Frontal cortex (tissue), 4 donors: ENCODE measurements around the gene KCTD1. TPM values are rescaled to one million over a fixed set of nuclear protein-coding genes. Genes with fewer than 3 reads are reported as not detected.

Experiments
- DNase-seq, 2 donors: peaks; one replicate each; pipeline ENCODE4 v3.0.0; 2012; ENCODE audit warnings: low spot score in 2 of 2
- FAIRE-seq: peaks from 2 replicates; lab custom pipeline; 2012; peaks lifted over from hg19 to GRCh38; lab: Jason Lieb, UNC
- total RNA-seq: library from RNA; depleted of rRNA; stranded (reverse); fragments of >200 nt; gene quantifications from one replicate; pipeline ENCODE4 v1.2.3, GENCODE V29; 2014
- donor health status: control.
- donor health status: control.
- donor health status: control.

The KCTD1 gene
- total RNA-seq, 1 donor from 2014 or later, result 29.8 TPM

GRCh38 chr18:26464128-26465011 lies 84.0 kb downstream of the KCTD1 start:
- DNase-seq, result no peak
- no peak for FAIRE-seq

GRCh38 chr18:26462355-26462754 lies 86.0 kb downstream of the KCTD1 start:
- FAIRE-seq, result no peak
- DNase-seq, result no peak

- FAIRE-seq (no peak), DNase-seq (no peak)
These were observed 86.9 kb downstream of the KCTD1 start for GRCh38 chr18:26461405-26461804.

GRCh38 chr18:26460449-26461091 lies 87.8 kb downstream of the KCTD1 start:
- FAIRE-seq (no peak), DNase-seq (no peak)

GRCh38 chr18:26459884-26460283 lies 88.5 kb downstream of the KCTD1 start:
- FAIRE-seq (no peak), DNase-seq (no peak)

- FAIRE-seq, result no peak
- no peak for DNase-seq
These were observed 89.0 kb downstream of the KCTD1 start for GRCh38 chr18:26459340-26459739.

GRCh38 chr18:26458526-26459232 lies 89.7 kb downstream of the KCTD1 start:
- DNase-seq, result no peak
- FAIRE-seq, result no peak

GRCh38 chr18:26457611-26458353 lies 90.6 kb downstream of the KCTD1 start:
- no peak for FAIRE-seq
- DNase-seq, result no peak

GRCh38 chr18:26457195-26457594 lies 91.2 kb downstream of the KCTD1 start:
- FAIRE-seq (no peak), DNase-seq (no peak)

- FAIRE-seq (no peak), DNase-seq (no peak)
These were observed 92.3 kb downstream of the KCTD1 start for GRCh38 chr18:26456070-26456491.

- no peak for FAIRE-seq
- no peak for DNase-seq
These were observed 92.7 kb downstream of the KCTD1 start for GRCh38 chr18:26455639-26456038.

- DNase-seq, result no peak
- no peak for FAIRE-seq
These were observed 93.7 kb downstream of the KCTD1 start for GRCh38 chr18:26454616-26455015.

GRCh38 chr18:26454192-26454591 lies 94.2 kb downstream of the KCTD1 start:
- DNase-seq (no peak), FAIRE-seq (no peak)

- DNase-seq, result no peak
These were observed 94.9 kb downstream of the KCTD1 start for GRCh38 chr18:26453386-26453901.

GRCh38 chr18:26450989-26451682 lies 97.2 kb downstream of the KCTD1 start:
- no peak for FAIRE-seq
- no peak for DNase-seq

More at GRCh38 chr18:26453386-26453901, 94.9 kb downstream of the KCTD1 start:
- FAIRE-seq, result no peak

- FAIRE-seq (no peak), DNase-seq (no peak)
These were observed 99.6 kb downstream of the KCTD1 start for GRCh38 chr18:26448714-26449159.

GRCh38 chr18:26443853-26444252 lies 104.5 kb downstream of the KCTD1 start:
- DNase-seq, result no peak
- FAIRE-seq, result no peak

GRCh38 chr18:26442126-26442525 lies 106.2 kb downstream of the KCTD1 start:
- FAIRE-seq (no peak), DNase-seq (no peak)

GRCh38 chr18:26440644-26441043 lies 107.7 kb downstream of the KCTD1 start:
- DNase-seq (no peak), FAIRE-seq (no peak)
